HepG2 (cell line): ENCODE measurements around the gene ERLEC1. TPM values are rescaled to one million over a fixed set of nuclear protein-coding genes. Genes with fewer than 3 reads are reported as not detected.
"Not testable (repeated sequence)": the region's sequence is repeated elsewhere in the genome, so short reads cannot be mapped to it uniquely, and the experiment has no call there.

Source experiments
- CHD4 ChIP-seq: fragments of 200-600 bp; sonication (generic); IDR thresholded peaks from 2 replicates; pipeline ENCODE4 v1.7.0; 2017; ENCODE audit warnings: mild to moderate bottlenecking, low read length, borderline replicate concordance
- FOXA1 ChIP-seq, 2 experiments: fragments of 450-650 bp in 1 of 2; sonication (generic) in 1 of 2; formaldehyde crosslinking in 1 of 2; IDR thresholded peaks; 2 replicates each; pipeline versions ENCODE4 v1.4.0 to v1.6.1; 2016 to 2020; ENCODE audit warnings: missing genetic modification reagents in 1 of 2
- FOXK1 ChIP-seq: sonication (generic); formaldehyde crosslinking; IDR thresholded peaks from 2 replicates; pipeline ENCODE4 v1.4.0; 2020; ENCODE audit warnings: low read depth, missing genetic modification reagents, borderline replicate concordance
- HDAC2 ChIP-seq: sonication (generic); formaldehyde crosslinking; IDR thresholded peaks from 2 replicates; pipeline ENCODE4 v1.4.0; 2020; ENCODE audit warnings: missing genetic modification reagents
- TARDBP ChIP-seq: sonication (generic); formaldehyde crosslinking; IDR thresholded peaks from 2 replicates; pipeline ENCODE4 v1.8.0; 2022; ENCODE audit warnings: mild to moderate bottlenecking, missing genetic modification reagents
- ZNF12 ChIP-seq: sonication (generic); formaldehyde crosslinking; IDR thresholded peaks from 2 replicates; pipeline ENCODE4 v1.5.0; 2020; ENCODE audit warnings: missing genetic modification reagents
- ZNF331 ChIP-seq: sonication (generic); formaldehyde crosslinking; IDR thresholded peaks from 2 replicates; pipeline ENCODE4 v1.4.0; 2020; ENCODE audit warnings: missing genetic modification reagents
- polyA plus RNA-seq, 8 experiments: library from polyadenylated mRNA; depleted of rRNA in 3 of 8; stranded (reverse) in 7 of 8; unstranded in 1 of 8; fragments of >200 nt; fragmentation: Illumina TruSeq in 4 of 8; extraction: Trizol in 4 of 8; gene quantifications; 2 replicates each; pipeline versions ENCODE4 v1.2.1 to v1.2.3, GENCODE V29; 2011 to 2016; ENCODE audit warnings: low read depth in 4 of 8, missing spikeins in 1 of 8, mixed read lengths in 1 of 8; ENCODE audit not compliant: insufficient read depth in 1 of 8
- total RNA-seq, 5 experiments: library from RNA; depleted of rRNA; stranded (reverse); fragments of >200 nt; fragmentation: Illumina TruSeq; extraction: Trizol; gene quantifications; 2 replicates each; pipeline ENCODE4 v1.2.3, GENCODE V29; 2016; ENCODE audit warnings: low read depth in 1 of 5
- TF ChIP-seq, protein P1 (sequence below): sonication (generic); formaldehyde crosslinking; IDR thresholded peaks from 2 replicates; pipeline ENCODE4 v1.5.0; 2020; ENCODE audit warnings: missing genetic modification reagents
- TF ChIP-seq, protein P2 (sequence below): sonication (generic); formaldehyde crosslinking; IDR thresholded peaks from 2 replicates; pipeline ENCODE4 v1.4.0; 2020; ENCODE audit warnings: missing genetic modification reagents, borderline replicate concordance
- TF ChIP-seq, protein P3 (sequence below): sonication (generic); formaldehyde crosslinking; IDR thresholded peaks from 2 replicates; pipeline ENCODE4 v1.5.0; 2020; ENCODE audit warnings: mild to moderate bottlenecking, missing genetic modification reagents, borderline replicate concordance
- TF ChIP-seq, protein P4 (sequence below): sonication (generic); formaldehyde crosslinking; IDR thresholded peaks from 2 replicates; pipeline ENCODE4 v1.8.1; 2023; ENCODE audit warnings: mild to moderate bottlenecking, moderate library complexity, missing genetic modification reagents
- TF ChIP-seq, protein P5 (sequence below): sonication (generic); formaldehyde crosslinking; IDR thresholded peaks from 2 replicates; pipeline ENCODE4 v1.4.0; 2020; ENCODE audit warnings: missing genetic modification reagents

Gene ERLEC1
- total and polyA plus RNA-seq, 2 of the 13 experiments (the other 11 are each of a cell fraction or from before 2014, with no cell fraction given): 87.3 to 88.4 TPM

DNA sequence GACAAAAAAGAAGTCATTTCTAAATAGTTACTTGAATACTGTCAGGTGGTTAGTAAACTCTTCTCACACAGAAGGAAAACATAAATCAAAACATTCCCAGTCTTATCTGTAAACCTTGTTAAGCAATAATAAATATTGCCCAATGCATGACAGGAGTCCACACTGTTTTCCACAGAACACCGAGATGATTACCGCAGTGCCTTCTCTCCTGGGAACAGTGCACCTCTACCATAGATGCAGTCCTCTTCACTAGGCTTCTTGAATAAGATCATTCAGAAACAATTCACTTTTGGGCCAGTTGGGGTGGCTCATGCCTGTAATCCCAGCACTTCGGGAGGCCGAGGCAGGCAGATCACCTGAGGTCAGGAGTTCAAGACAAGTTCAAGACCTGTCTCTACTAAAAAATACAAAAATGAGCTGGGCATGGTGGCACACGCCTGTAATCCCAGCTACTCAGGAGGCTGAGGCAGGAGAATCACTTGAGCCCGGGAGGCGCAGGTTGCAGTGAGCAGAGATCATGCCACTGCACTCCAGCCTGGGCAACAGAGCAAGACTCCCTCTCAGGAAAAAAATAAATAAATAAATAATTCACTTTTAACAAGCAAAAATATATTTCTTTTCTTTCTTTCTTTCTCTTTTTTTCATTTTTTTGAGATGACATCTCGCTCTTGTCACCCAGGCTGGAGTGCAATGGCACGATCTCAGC is 64.4 kb downstream of the ERLEC1 start (continued):
- TF ChIP-seq ZNF331 (CRISPR knock-in tag) (peak; percentile 78; the same call in 1 of the 2 replicates), ZNF12 (CRISPR knock-in tag) (peak; percentile 46; the same call in 1 of the 2 replicates), FOXA1 (CRISPR knock-in tag; IDR thresholded peaks at IDR 0.05) (peak; percentile 82), HDAC2 (CRISPR knock-in tag) (peak; percentile 88), CHD4 (peak; percentile 65; the same call in 1 of the 2 replicates), FOXK1 (CRISPR knock-in tag) (peak; percentile 81; the same call in 1 of the 2 replicates), TARDBP (CRISPR knock-in tag) (peak; percentile 50; the same call in 1 of the 2 replicates)
- TF ChIP-seq, protein P1, sequence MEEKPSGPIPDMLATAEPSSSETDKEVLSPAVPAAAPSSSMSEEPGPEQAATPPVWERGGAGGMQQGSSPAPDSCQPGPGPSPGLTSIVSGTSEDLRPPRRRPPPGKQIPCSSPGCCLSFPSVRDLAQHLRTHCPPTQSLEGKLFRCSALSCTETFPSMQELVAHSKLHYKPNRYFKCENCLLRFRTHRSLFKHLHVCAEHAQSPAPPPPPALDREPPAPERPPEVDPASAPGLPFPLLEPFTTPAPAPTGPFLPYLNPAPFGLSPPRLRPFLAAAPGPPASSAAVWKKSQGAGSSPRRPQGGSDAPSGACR (CRISPR knock-in tag): peak; percentile 67; the same call in 1 of the 2 replicates
- TF ChIP-seq, protein P2, sequence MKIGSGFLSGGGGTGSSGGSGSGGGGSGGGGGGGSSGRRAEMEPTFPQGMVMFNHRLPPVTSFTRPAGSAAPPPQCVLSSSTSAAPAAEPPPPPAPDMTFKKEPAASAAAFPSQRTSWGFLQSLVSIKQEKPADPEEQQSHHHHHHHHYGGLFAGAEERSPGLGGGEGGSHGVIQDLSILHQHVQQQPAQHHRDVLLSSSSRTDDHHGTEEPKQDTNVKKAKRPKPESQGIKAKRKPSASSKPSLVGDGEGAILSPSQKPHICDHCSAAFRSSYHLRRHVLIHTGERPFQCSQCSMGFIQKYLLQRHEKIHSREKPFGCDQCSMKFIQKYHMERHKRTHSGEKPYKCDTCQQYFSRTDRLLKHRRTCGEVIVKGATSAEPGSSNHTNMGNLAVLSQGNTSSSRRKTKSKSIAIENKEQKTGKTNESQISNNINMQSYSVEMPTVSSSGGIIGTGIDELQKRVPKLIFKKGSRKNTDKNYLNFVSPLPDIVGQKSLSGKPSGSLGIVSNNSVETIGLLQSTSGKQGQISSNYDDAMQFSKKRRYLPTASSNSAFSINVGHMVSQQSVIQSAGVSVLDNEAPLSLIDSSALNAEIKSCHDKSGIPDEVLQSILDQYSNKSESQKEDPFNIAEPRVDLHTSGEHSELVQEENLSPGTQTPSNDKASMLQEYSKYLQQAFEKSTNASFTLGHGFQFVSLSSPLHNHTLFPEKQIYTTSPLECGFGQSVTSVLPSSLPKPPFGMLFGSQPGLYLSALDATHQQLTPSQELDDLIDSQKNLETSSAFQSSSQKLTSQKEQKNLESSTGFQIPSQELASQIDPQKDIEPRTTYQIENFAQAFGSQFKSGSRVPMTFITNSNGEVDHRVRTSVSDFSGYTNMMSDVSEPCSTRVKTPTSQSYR (CRISPR knock-in tag): peak; percentile 27; the same call in 1 of the 2 replicates
- TF ChIP-seq, protein P3, sequence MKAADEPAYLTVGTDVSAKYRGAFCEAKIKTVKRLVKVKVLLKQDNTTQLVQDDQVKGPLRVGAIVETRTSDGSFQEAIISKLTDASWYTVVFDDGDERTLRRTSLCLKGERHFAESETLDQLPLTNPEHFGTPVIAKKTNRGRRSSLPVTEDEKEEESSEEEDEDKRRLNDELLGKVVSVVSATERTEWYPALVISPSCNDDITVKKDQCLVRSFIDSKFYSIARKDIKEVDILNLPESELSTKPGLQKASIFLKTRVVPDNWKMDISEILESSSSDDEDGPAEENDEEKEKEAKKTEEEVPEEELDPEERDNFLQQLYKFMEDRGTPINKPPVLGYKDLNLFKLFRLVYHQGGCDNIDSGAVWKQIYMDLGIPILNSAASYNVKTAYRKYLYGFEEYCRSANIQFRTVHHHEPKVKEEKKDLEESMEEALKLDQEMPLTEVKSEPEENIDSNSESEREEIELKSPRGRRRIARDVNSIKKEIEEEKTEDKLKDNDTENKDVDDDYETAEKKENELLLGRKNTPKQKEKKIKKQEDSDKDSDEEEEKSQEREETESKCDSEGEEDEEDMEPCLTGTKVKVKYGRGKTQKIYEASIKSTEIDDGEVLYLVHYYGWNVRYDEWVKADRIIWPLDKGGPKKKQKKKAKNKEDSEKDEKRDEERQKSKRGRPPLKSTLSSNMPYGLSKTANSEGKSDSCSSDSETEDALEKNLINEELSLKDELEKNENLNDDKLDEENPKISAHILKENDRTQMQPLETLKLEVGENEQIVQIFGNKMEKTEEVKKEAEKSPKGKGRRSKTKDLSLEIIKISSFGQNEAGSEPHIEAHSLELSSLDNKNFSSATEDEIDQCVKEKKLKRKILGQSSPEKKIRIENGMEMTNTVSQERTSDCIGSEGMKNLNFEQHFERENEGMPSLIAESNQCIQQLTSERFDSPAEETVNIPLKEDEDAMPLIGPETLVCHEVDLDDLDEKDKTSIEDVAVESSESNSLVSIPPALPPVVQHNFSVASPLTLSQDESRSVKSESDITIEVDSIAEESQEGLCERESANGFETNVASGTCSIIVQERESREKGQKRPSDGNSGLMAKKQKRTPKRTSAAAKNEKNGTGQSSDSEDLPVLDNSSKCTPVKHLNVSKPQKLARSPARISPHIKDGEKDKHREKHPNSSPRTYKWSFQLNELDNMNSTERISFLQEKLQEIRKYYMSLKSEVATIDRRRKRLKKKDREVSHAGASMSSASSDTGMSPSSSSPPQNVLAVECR (CRISPR knock-in tag): peak; percentile 32; the same call in 1 of the 2 replicates
- not testable (repeated sequence) for TF ChIP-seq FOXA1 (IDR thresholded peaks at IDR 0.05)
- TF ChIP-seq, protein P4, sequence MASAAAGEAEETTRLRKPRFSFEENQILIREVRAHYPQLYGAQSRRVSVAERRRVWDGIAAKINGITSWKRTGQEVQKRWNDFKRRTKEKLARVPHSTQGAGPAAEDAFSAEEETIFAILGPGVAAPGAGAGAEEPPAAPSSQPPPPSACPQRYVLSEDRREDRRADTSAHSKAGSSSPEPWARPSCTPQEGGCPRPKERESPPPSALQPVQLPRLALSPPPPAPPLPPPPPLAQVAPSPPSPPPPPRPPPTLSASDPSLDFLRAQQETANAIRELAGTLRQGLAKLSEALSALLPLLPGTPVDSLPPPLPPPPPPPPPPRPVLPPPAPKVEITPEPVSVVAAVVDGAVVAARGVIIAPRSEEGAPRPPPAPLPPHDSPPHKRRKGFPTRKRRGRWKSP: peak; percentile 34; the same call in 1 of the 2 replicates
- TF ChIP-seq, protein P5, sequence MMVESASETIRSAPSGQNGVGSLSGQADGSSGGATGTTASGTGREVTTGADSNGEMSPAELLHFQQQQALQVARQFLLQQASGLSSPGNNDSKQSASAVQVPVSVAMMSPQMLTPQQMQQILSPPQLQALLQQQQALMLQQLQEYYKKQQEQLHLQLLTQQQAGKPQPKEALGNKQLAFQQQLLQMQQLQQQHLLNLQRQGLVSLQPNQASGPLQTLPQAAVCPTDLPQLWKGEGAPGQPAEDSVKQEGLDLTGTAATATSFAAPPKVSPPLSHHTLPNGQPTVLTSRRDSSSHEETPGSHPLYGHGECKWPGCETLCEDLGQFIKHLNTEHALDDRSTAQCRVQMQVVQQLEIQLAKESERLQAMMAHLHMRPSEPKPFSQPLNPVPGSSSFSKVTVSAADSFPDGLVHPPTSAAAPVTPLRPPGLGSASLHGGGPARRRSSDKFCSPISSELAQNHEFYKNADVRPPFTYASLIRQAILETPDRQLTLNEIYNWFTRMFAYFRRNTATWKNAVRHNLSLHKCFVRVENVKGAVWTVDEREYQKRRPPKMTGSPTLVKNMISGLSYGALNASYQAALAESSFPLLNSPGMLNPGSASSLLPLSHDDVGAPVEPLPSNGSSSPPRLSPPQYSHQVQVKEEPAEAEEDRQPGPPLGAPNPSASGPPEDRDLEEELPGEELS (CRISPR knock-in tag): peak; percentile 96
